Hepatocyte (in vitro differentiated cells): ENCODE results near the gene GTF3C2. TPM values are rescaled to one million over a fixed set of nuclear protein-coding genes. Genes with fewer than 3 reads are reported as not detected.
A peak's percentile ranks its signal among the peaks of the same experiment; 100 is the strongest.

Experiments used
- DNase-seq: peaks from one replicate; pipeline ENCODE4 v3.0.0-alpha.2; 2016; ENCODE audit warnings: low spot score
- H2AFZ ChIP-seq: fragments of 200-600 bp; sonication (generic); 2 replicates; pipeline ENCODE4 v1.6.0; 2016; ENCODE audit warnings: antibody characterized with exemption, mild to moderate bottlenecking
- H3K27ac ChIP-seq: fragments of 200-600 bp; sonication (generic); 2 replicates; pipeline ENCODE4 v1.5.1; 2016; ENCODE audit warnings: mild to moderate bottlenecking
- H3K27me3 ChIP-seq: fragments of 200-600 bp; sonication (generic); 2 replicates; pipeline ENCODE4 v1.6.1; 2016
- H3K36me3 ChIP-seq: fragments of 200-600 bp; sonication (generic); replicated peaks from 2 replicates; pipeline ENCODE4 v1.5.1; 2016; ENCODE audit warnings: low read depth; ENCODE audit not compliant: insufficient read depth
- H3K4me1 ChIP-seq: fragments of 200-600 bp; sonication (generic); 2 replicates; pipeline ENCODE4 v1.5.1; 2016; ENCODE audit warnings: mild to moderate bottlenecking, moderate library complexity; ENCODE audit not compliant: insufficient read depth
- H3K4me2 ChIP-seq: fragments of 200-600 bp; sonication (generic); 2 replicates; pipeline ENCODE4 v1.6.0; 2016
- H3K4me3 ChIP-seq: fragments of 200-600 bp; sonication (generic); 2 replicates; pipeline ENCODE4 v1.5.1; 2016; ENCODE audit warnings: mild to moderate bottlenecking
- H3K79me2 ChIP-seq: fragments of 200-600 bp; sonication (generic); 2 replicates; pipeline ENCODE4 v1.6.0; 2017; ENCODE audit warnings: mild to moderate bottlenecking
- H3K9me2 ChIP-seq: fragments of 200-600 bp; sonication (generic); replicated peaks from 2 replicates; pipeline ENCODE4 v1.6.0; 2017; ENCODE audit warnings: mild to moderate bottlenecking; ENCODE audit not compliant: insufficient read depth
- H3K9me3 ChIP-seq: fragments of 200-600 bp; sonication (generic); 2 replicates; pipeline ENCODE4 v1.5.1; 2016; ENCODE audit warnings: low read depth, mild to moderate bottlenecking
- H4K20me1 ChIP-seq: fragments of 200-600 bp; sonication (generic); 2 replicates; pipeline ENCODE4 v1.6.0; 2016; ENCODE audit warnings: mild to moderate bottlenecking; ENCODE audit not compliant: insufficient read depth, poor library complexity, severe bottlenecking
- CTCF ChIP-seq: fragments of 200-600 bp; sonication (generic); IDR thresholded peaks from 2 replicates; pipeline ENCODE4 v1.5.1; 2016; ENCODE audit warnings: antibody characterized with exemption, mild to moderate bottlenecking; ENCODE audit not compliant: poor library complexity
- EZH2 ChIP-seq: fragments of 200-600 bp; sonication (generic); IDR thresholded peaks from 2 replicates; pipeline ENCODE4 v1.6.1; 2016; ENCODE audit warnings: antibody characterized with exemption, mild to moderate bottlenecking, borderline replicate concordance
- EZH2phosphoT487 ChIP-seq: fragments of 200-600 bp; sonication (generic); IDR thresholded peaks from one replicate; pipeline ENCODE4 v1.6.1; 2018; ENCODE audit warnings: antibody characterized with exemption, mild to moderate bottlenecking, low read depth, moderate library complexity; ENCODE audit not compliant: unreplicated experiment, severe bottlenecking
- WGBS: methylation state at CpG from one replicate; pipeline ENCODE4 v1.1.6; 2016; ENCODE audit warnings: low lambda C conversion rate; ENCODE audit errors: missing lambda C conversion rate; 5-methylcytosine and 5-hydroxymethylcytosine counted together
- polyA plus RNA-seq: library from polyadenylated mRNA; unstranded; fragments of >200 nt; fragmentation: Nextera tagmentation; extraction: Ambion mirVana; gene quantifications from 2 replicates; pipeline ENCODE4 v1.2.1, GENCODE V29; 2016
- total RNA-seq: library from RNA; depleted of rRNA; stranded (reverse); fragments of >200 nt; gene quantifications from 2 replicates; pipeline ENCODE4 v1.2.3, GENCODE V29; 2014

The GTF3C2 gene
- total and polyA plus RNA-seq, 2 experiments from 2014 or later, result 46.8 to 51.3 TPM

DNA sequence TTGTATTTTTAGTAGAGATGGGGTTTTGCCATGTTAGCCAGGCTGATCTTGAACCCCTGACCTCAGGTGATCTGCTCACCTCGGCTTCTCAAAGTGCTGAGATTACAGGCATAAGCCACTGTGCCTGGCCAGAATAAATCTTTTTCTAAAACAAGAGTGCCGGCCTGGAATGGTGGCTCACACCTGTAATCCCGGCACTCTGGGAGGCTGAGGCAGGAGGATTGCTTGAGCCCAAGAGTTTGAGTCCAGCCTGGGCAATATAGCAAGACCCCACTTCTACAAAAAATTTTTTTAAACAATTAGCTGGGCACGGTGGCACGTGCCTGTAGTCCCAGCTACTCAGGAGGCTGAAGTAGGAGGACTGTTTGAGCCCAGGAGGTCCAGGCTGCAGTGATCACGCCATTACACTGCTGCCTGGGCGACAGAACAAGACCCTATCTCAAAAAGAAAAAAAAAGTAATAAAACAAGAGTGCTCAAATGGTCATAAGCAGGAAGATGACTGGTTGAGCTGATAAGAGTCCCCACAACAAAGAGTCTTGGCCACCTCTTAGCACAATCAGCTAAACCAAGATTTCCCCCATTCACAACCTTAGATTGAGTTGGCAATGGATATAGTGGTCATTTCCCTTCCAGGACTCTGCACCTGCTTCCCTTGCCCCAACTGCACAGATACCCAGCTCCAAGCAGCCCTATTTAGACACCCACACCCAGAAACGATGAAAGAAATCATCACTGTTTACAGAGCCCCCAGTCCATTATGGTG is 42.5 kb downstream of the GTF3C2 start:
- TF ChIP-seq EZH2 (no peak), EZH2phosphoT487 (no peak)
- no peak overlapping the region for H2AFZ ChIP-seq
- H3K9me3 ChIP-seq, result no peaks in the 10 kb centered on the region
- no peaks in the 10 kb centered on the region for H3K4me1 ChIP-seq
- H3K27ac ChIP-seq, result no peak overlapping the region
- no peaks in the 10 kb centered on the region for H3K79me2 ChIP-seq
- no peak overlapping the region for H3K4me3 ChIP-seq
- no peaks in the 10 kb centered on the region for H3K9me2 ChIP-seq
- H3K36me3 ChIP-seq, result no peaks in the 10 kb centered on the region
- DNase-seq, result no peak
- no peaks in the 10 kb centered on the region for H4K20me1 ChIP-seq
- H3K27me3 ChIP-seq, result no peaks in the 10 kb centered on the region
- WGBS, result 93% methylated on average over 8 of the region's 8 CpGs
- no peak overlapping the region for H3K4me2 ChIP-seq

- H3K9me3 ChIP-seq, result no peaks in the 10 kb centered on the region
- no peak overlapping the region for H3K4me2 ChIP-seq
- no peak overlapping the region for H2AFZ ChIP-seq
- peaks cover 19% of the 10 kb centered on the region for H3K27me3 ChIP-seq
- H3K27ac ChIP-seq, result no peak overlapping the region
- no peaks in the 10 kb centered on the region for H3K9me2 ChIP-seq
- 90% methylated on average over 2 of the region's 3 CpGs for WGBS
- TF ChIP-seq EZH2 (no peak), EZH2phosphoT487 (no peak), CTCF (no peak)
- H3K4me1 ChIP-seq, result peaks cover 5% of the 10 kb centered on the region
- no peaks in the 10 kb centered on the region for H3K36me3 ChIP-seq
- H4K20me1 ChIP-seq, result no peaks in the 10 kb centered on the region
- no peaks in the 10 kb centered on the region for H3K79me2 ChIP-seq
- H3K4me3 ChIP-seq, result no peak overlapping the region
- no peak for DNase-seq
Measured at GRCh38 chr2:27312152-27312551, 44.4 kb downstream of the GTF3C2 start.

- Histone ChIP-seq H3K27me3 (peaks cover 44% of the 10 kb centered on the region), H3K36me3 (no peaks in the 10 kb centered on the region), H4K20me1 (no peaks in the 10 kb centered on the region), H2AFZ (no peak overlapping the region), H3K4me2 (no peak overlapping the region), H3K4me1 (peaks cover 5% of the 10 kb centered on the region), H3K79me2 (no peaks in the 10 kb centered on the region), H3K9me3 (no peaks in the 10 kb centered on the region), H3K4me3 (no peak overlapping the region), H3K27ac (no peak overlapping the region), H3K9me2 (no peaks in the 10 kb centered on the region)
- 96% methylated on average over 6 of the region's 6 CpGs for WGBS
- no peak for DNase-seq
- no peak for TF ChIP-seq CTCF
- TF ChIP-seq EZH2phosphoT487, result no peak
- no peak for TF ChIP-seq EZH2
Measured at GRCh38 chr2:27309651-27310050, 46.9 kb downstream of the GTF3C2 start.

- H3K4me2 ChIP-seq, result peak within 1 kb of the TSS; percentile 49
- no peaks in the 10 kb centered on the region for H3K9me2 ChIP-seq
- H3K9me3 ChIP-seq, result no peaks in the 10 kb centered on the region
- no peaks in the 10 kb centered on the region for H3K79me2 ChIP-seq
- H3K36me3 ChIP-seq, result no peaks in the 10 kb centered on the region
- peak; percentile 81 for DNase-seq
- no peak within 1 kb of the TSS for H2AFZ ChIP-seq
- no peaks in the 10 kb centered on the region for H4K20me1 ChIP-seq
- TF ChIP-seq EZH2 (no peak), CTCF (no peak), EZH2phosphoT487 (no peak)
- peaks cover 48% of the 10 kb centered on the region for H3K27me3 ChIP-seq
- 16% methylated on average over 25 of the region's 25 CpGs for WGBS
- H3K4me1 ChIP-seq, result peaks cover 5% of the 10 kb centered on the region
- H3K4me3 ChIP-seq, result no peak within 1 kb of the TSS
- H3K27ac ChIP-seq, result no peak within 1 kb of the TSS
Measured at GRCh38 chr2:27308359-27308881, 48.1 kb downstream of the GTF3C2 start, which contains the start of gene UCN. UCN (minus strand) TSS chr2:27308445; CDS start chr2:27307895, 550 bp downstream.
